A549 (cell line): ENCODE results near the gene C11orf65.

Experiments used
- EP300 ChIP-seq, 2 experiments: fragments of >200 bp; sonication (Bioruptor Twin); formaldehyde crosslinking; IDR thresholded peaks; 2 replicates in 1 of 2; 3 replicates in 1 of 2; pipeline ENCODE4 v1.6.1; 2016 to 2017
- FOSB ChIP-seq: fragments of 250-450 bp; sonication (Bioruptor Pico); IDR thresholded peaks from 2 replicates; pipeline ENCODE4 v1.5.0; 2020; ENCODE audit warnings: mild to moderate bottlenecking, moderate library complexity
- JUN ChIP-seq, 2 experiments: fragments of >200 bp; sonication (Bioruptor Twin); formaldehyde crosslinking; IDR thresholded peaks; 2 replicates in 1 of 2; 3 replicates in 1 of 2; pipeline ENCODE4 v1.6.1; 2016 to 2017
- POLR2A ChIP-seq: IDR thresholded peaks from 2 replicates; pipeline ENCODE4 v1.6.1; 2012; ENCODE audit warnings: mild to moderate bottlenecking, low read length
- RAD21 ChIP-seq, 2 experiments: fragments of >200 bp in 1 of 2; sonication (Bioruptor Twin) in 1 of 2; formaldehyde crosslinking in 1 of 2; IDR thresholded peaks in 1 of 2; conservative IDR thresholded peaks in 1 of 2; 2 replicates in 1 of 2; 3 replicates in 1 of 2; pipeline ENCODE4 v1.6.1; 2012 to 2018; ENCODE audit warnings: inconsistent platforms in 1 of 2
- RCOR1 ChIP-seq: fragments of 150-350 bp; IDR thresholded peaks from 2 replicates; pipeline ENCODE4 v1.6.1; 2014; ENCODE audit warnings: antibody characterized with exemption, low read length, low read depth
- TF ChIP-seq, protein P1 (sequence below): fragments of >200 bp; sonication (Bioruptor Twin); formaldehyde crosslinking; IDR thresholded peaks from 3 replicates; pipeline ENCODE4 v1.5.1; 2016
- TF ChIP-seq, protein P2 (sequence below): IDR thresholded peaks from 2 replicates; pipeline ENCODE4 v1.6.1; 2012
- TF ChIP-seq, protein P3 (sequence below): fragments of 450-650 bp; IDR thresholded peaks from 2 replicates; pipeline ENCODE4 v1.6.1; 2014; ENCODE audit warnings: antibody characterized with exemption

DNA sequence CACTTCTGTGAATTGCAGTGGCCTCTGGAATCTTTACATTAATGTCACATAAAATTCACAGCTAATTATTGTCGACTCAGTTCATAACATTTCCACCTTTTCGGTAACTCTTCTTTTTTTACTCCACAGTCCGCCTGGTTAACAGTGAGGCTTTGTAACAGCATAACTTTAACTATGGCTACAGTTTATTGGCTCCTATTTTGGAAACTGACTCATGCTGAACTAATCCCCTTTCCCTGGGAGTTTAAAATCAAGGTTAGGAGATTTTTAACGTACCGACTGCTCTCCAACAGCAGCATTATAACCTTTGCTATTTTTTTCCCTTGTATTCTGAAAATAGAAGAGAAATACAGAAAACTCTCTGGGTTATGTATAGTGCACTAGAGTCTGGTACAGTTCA, 34.1 kb upstream of the C11orf65 start:
- TF ChIP-seq RAD21 (conservative IDR thresholded peaks at IDR 0.05 in 1 of 2, IDR thresholded peaks at IDR 0.05 in 1 of 2) (no peak), RCOR1 (no peak), POLR2A (no peak), JUN (IDR thresholded peaks at IDR 0.05) (no peak), FOSB (CRISPR knock-in tag) (no peak), EP300 (IDR thresholded peaks at IDR 0.05) (no peak)
- TF ChIP-seq, protein P1, sequence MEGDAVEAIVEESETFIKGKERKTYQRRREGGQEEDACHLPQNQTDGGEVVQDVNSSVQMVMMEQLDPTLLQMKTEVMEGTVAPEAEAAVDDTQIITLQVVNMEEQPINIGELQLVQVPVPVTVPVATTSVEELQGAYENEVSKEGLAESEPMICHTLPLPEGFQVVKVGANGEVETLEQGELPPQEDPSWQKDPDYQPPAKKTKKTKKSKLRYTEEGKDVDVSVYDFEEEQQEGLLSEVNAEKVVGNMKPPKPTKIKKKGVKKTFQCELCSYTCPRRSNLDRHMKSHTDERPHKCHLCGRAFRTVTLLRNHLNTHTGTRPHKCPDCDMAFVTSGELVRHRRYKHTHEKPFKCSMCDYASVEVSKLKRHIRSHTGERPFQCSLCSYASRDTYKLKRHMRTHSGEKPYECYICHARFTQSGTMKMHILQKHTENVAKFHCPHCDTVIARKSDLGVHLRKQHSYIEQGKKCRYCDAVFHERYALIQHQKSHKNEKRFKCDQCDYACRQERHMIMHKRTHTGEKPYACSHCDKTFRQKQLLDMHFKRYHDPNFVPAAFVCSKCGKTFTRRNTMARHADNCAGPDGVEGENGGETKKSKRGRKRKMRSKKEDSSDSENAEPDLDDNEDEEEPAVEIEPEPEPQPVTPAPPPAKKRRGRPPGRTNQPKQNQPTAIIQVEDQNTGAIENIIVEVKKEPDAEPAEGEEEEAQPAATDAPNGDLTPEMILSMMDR: no peak
- TF ChIP-seq, protein P2, sequence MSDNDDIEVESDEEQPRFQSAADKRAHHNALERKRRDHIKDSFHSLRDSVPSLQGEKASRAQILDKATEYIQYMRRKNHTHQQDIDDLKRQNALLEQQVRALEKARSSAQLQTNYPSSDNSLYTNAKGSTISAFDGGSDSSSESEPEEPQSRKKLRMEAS: no peak
- TF ChIP-seq, protein P3, sequence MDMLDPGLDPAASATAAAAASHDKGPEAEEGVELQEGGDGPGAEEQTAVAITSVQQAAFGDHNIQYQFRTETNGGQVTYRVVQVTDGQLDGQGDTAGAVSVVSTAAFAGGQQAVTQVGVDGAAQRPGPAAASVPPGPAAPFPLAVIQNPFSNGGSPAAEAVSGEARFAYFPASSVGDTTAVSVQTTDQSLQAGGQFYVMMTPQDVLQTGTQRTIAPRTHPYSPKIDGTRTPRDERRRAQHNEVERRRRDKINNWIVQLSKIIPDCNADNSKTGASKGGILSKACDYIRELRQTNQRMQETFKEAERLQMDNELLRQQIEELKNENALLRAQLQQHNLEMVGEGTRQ: no peak
